H1 (cell line): ENCODE results near the gene VSIR. TPM values are rescaled to one million over a fixed set of nuclear protein-coding genes. Genes with fewer than 3 reads are reported as not detected.
A peak's percentile ranks its signal among the peaks of the same experiment; 100 is the strongest.

Experiments used
- CTCF ChIA-PET: fragments of 300-600 bp; sonication (Branson Sonifier 250); formaldehyde crosslinking; loops from one replicate; lab custom pipeline; 2021; ENCODE audit not compliant: partially characterized antibody; lab: Charles Lee
- POLR2A ChIA-PET: fragments of 300-600 bp; sonication (Branson Sonifier 250); formaldehyde crosslinking; loops from one replicate; lab custom pipeline; 2021; ENCODE audit warnings: inconsistent platforms; ENCODE audit not compliant: partially characterized antibody; lab: Charles Lee
- DNase-seq, 2 experiments: peaks; one replicate each; pipeline versions ENCODE4 v3.0.0 to v3.0.0-alpha.2; 2010 to 2022; ENCODE audit warnings: low spot score in 2 of 2, low read depth in 1 of 2, mixed read lengths in 1 of 2
- FAIRE-seq: peaks from 2 replicates; lab custom pipeline; 2011; peaks lifted over from hg19 to GRCh38; lab: Jason Lieb, UNC
- H2AFZ ChIP-seq: 2 replicates; pipeline ENCODE4 v1.8.1; 2012; ENCODE audit warnings: low read length, inconsistent platforms
- H2AK5ac ChIP-seq: 2 replicates; pipeline ENCODE4 v1.6.1; 2013; ENCODE audit warnings: low read depth, low read length
- H2BK120ac ChIP-seq: replicated peaks from 2 replicates; pipeline ENCODE3; 2013; ENCODE audit warnings: low read depth, low read length, inconsistent platforms
- H2BK12ac ChIP-seq: 2 replicates; pipeline ENCODE4 v1.6.1; 2013; ENCODE audit warnings: low read depth, low read length
- H2BK15ac ChIP-seq: 2 replicates; pipeline ENCODE4 v1.6.1; 2013; ENCODE audit warnings: low read length
- H2BK20ac ChIP-seq: 2 replicates; pipeline ENCODE4 v1.6.1; 2013; ENCODE audit warnings: low read length
- H2BK5ac ChIP-seq: 2 replicates; pipeline ENCODE4 v1.6.1; 2013; ENCODE audit warnings: low read depth, low read length
- H3K14ac ChIP-seq: 2 replicates; pipeline ENCODE4 v1.6.1; 2013; ENCODE audit warnings: inconsistent platforms; ENCODE audit not compliant: insufficient read length
- H3K18ac ChIP-seq: 2 replicates; pipeline ENCODE4 v1.6.1; 2013; ENCODE audit warnings: low read length; ENCODE audit errors: extremely low read depth
- H3K23ac ChIP-seq: 2 replicates; pipeline ENCODE4 v1.6.1; 2013; ENCODE audit warnings: inconsistent platforms; ENCODE audit not compliant: insufficient read length
- H3K23me2 ChIP-seq: 2 replicates; pipeline ENCODE4 v1.6.1; 2013; ENCODE audit warnings: low read depth, low read length
- H3K27ac ChIP-seq: 2 replicates; pipeline ENCODE4 v1.6.1; 2011; ENCODE audit warnings: low read depth, low read length, inconsistent platforms
- H3K27me3 ChIP-seq, 4 experiments: replicated peaks in 1 of 4; 1 replicate in 1 of 4; 2 replicates in 3 of 4; pipeline versions ENCODE4 v1.6.1 to v1.8.1; 2011 to 2013; ENCODE audit warnings: low read length in 3 of 4, mild to moderate bottlenecking in 3 of 4, inconsistent platforms in 2 of 4, mixed read lengths in 2 of 4, moderate library complexity in 1 of 4; ENCODE audit not compliant: control insufficient read depth in 3 of 4, insufficient read depth in 3 of 4; ENCODE audit errors: extremely low read depth in 1 of 4
- H3K36me3 ChIP-seq, 4 experiments: 2 replicates each; pipeline versions ENCODE4 v1.6.1 to v1.8.1; 2011 to 2013; ENCODE audit warnings: mild to moderate bottlenecking in 4 of 4, low read length in 3 of 4, moderate library complexity in 2 of 4, control low read depth in 1 of 4, inconsistent platforms in 1 of 4; ENCODE audit not compliant: insufficient read depth in 4 of 4, control insufficient read depth in 2 of 4
- H3K4ac ChIP-seq: replicated peaks from 2 replicates; pipeline ENCODE3; 2013; ENCODE audit warnings: low read length, low read depth, mixed read lengths, inconsistent platforms; ENCODE audit not compliant: insufficient read length
- H3K4me1 ChIP-seq, 4 experiments: replicated peaks in 1 of 4; 1 replicate in 1 of 4; 2 replicates in 3 of 4; pipeline versions ENCODE4 v1.6.1 to v1.8.1; 2011 to 2013; ENCODE audit warnings: low read length in 3 of 4, inconsistent platforms in 2 of 4, mixed read lengths in 1 of 4; ENCODE audit not compliant: insufficient read depth in 4 of 4, control insufficient read depth in 3 of 4
- H3K4me2 ChIP-seq, 2 experiments: 2 replicates each; pipeline versions ENCODE4 v1.6.1 to v1.8.1; 2011 to 2013; ENCODE audit warnings: low read depth in 2 of 2, low read length in 2 of 2, control low read depth in 1 of 2, inconsistent platforms in 1 of 2, mild to moderate bottlenecking in 1 of 2; ENCODE audit not compliant: insufficient read depth in 1 of 2
- H3K4me3 ChIP-seq, 4 experiments: fragments of 200-600, 300-600 bp in 1 of 4; sonication (generic), shearing (Covaris generic), sonication (Bioruptor Twin) in 1 of 4; 2 replicates each; pipeline versions ENCODE4 v1.5.1 to v1.8.1; 2011 to 2016; ENCODE audit warnings: low read length in 4 of 4, low read depth in 3 of 4, control low read depth in 2 of 4, inconsistent platforms in 2 of 4, mild to moderate bottlenecking in 2 of 4, mixed read lengths in 1 of 4, moderate library complexity in 1 of 4; ENCODE audit not compliant: insufficient read depth in 2 of 4; ENCODE audit errors: extremely low read depth in 1 of 4
- H3K56ac ChIP-seq: replicated peaks from 2 replicates; pipeline ENCODE3; 2013; ENCODE audit warnings: low read depth, mild to moderate bottlenecking, mixed read lengths, low read length, inconsistent platforms; ENCODE audit not compliant: insufficient read length
- H3K79me1 ChIP-seq: 2 replicates; pipeline ENCODE4 v1.6.1; 2013; ENCODE audit warnings: low read depth, low read length, control low read depth
- H3K79me2 ChIP-seq, 2 experiments: 2 replicates each; pipeline versions ENCODE4 v1.6.1 to v1.8.1; 2012 to 2013; ENCODE audit warnings: low read length in 2 of 2, mild to moderate bottlenecking in 2 of 2, inconsistent platforms in 1 of 2; ENCODE audit not compliant: insufficient read depth in 2 of 2, control insufficient read depth in 1 of 2
- H3K9ac ChIP-seq, 4 experiments: replicated peaks in 1 of 4; 1 replicate in 1 of 4; 2 replicates in 3 of 4; pipeline versions ENCODE4 v1.6.1 to v1.8.1; 2011 to 2013; ENCODE audit warnings: low read depth in 3 of 4, low read length in 3 of 4, control low read depth in 2 of 4, mild to moderate bottlenecking in 2 of 4, moderate library complexity in 2 of 4, inconsistent platforms in 1 of 4; ENCODE audit errors: extremely low read depth in 1 of 4
- H3K9me3 ChIP-seq, 2 experiments: 2 replicates each; pipeline versions ENCODE4 v1.6.1 to v1.8.1; 2012 to 2013; ENCODE audit warnings: mild to moderate bottlenecking in 2 of 2, moderate library complexity in 2 of 2, control low read depth in 1 of 2, inconsistent platforms in 1 of 2, low read depth in 1 of 2, low read length in 1 of 2, mixed read lengths in 1 of 2; ENCODE audit not compliant: insufficient read depth in 2 of 2
- H4K20me1 ChIP-seq, 2 experiments: replicated peaks in 1 of 2; 2 replicates each; pipeline versions ENCODE3 to v1.8.1; 2011 to 2013; ENCODE audit warnings: inconsistent platforms in 2 of 2, low read length in 2 of 2, mild to moderate bottlenecking in 1 of 2; ENCODE audit not compliant: insufficient read depth in 2 of 2, control insufficient read depth in 1 of 2
- H4K5ac ChIP-seq: 2 replicates; pipeline ENCODE4 v1.6.1; 2013; ENCODE audit warnings: low read length, low read depth, mixed read lengths, inconsistent platforms; ENCODE audit not compliant: insufficient read length
- H4K8ac ChIP-seq: 2 replicates; pipeline ENCODE4 v1.8.0; 2013; ENCODE audit warnings: mild to moderate bottlenecking, moderate library complexity, low read length, inconsistent platforms; ENCODE audit not compliant: insufficient read depth; ENCODE audit errors: extremely low read depth
- H4K91ac ChIP-seq: replicated peaks from 2 replicates; pipeline ENCODE3; 2013; ENCODE audit warnings: low read length, mixed read lengths, inconsistent platforms; ENCODE audit not compliant: insufficient read length
- CBX8 ChIP-seq: fragments of 300-800, 300-1000 bp; sonication (generic); IDR thresholded peaks from 2 replicates; pipeline ENCODE4 v1.7.1; 2016; ENCODE audit warnings: low read depth, low read length, borderline replicate concordance
- GABPA ChIP-seq: IDR thresholded peaks from 2 replicates; pipeline ENCODE4 v1.6.1; 2011; ENCODE audit warnings: mild to moderate bottlenecking, low read length, moderate library complexity, borderline replicate concordance; ENCODE audit not compliant: insufficient read depth
- HDAC2 ChIP-seq, 2 experiments: fragments of 300-600 bp in 1 of 2; sonication (generic) in 1 of 2; IDR thresholded peaks; 2 replicates each; pipeline ENCODE4 v1.6.1; 2011 to 2012; ENCODE audit warnings: low read depth in 2 of 2, low read length in 2 of 2, mild to moderate bottlenecking in 2 of 2, moderate library complexity in 2 of 2, borderline replicate concordance in 1 of 2, inconsistent platforms in 1 of 2
- HDAC6 ChIP-seq: IDR thresholded peaks from one replicate; pipeline ENCODE4 v1.7.1; 2012; ENCODE audit warnings: low read depth, mild to moderate bottlenecking, inconsistent platforms, low read length, moderate library complexity
- MAX ChIP-seq: IDR thresholded peaks from 2 replicates; pipeline ENCODE4 v1.6.1; 2012; ENCODE audit warnings: inconsistent platforms
- SIN3A ChIP-seq, 2 experiments: IDR thresholded peaks in 1 of 2; conservative IDR thresholded peaks in 1 of 2; 2 replicates each; pipeline ENCODE4 v1.6.1; 2011 to 2012; ENCODE audit warnings: low read length in 2 of 2, improper control_type of control experiment in 1 of 2, low read depth in 1 of 2, mild to moderate bottlenecking in 1 of 2
- SIX5 ChIP-seq: IDR thresholded peaks from 2 replicates; pipeline ENCODE4 v1.6.1; 2011; ENCODE audit warnings: mild to moderate bottlenecking, low read depth, low read length
- TAF7 ChIP-seq: optimal IDR thresholded peaks from 2 replicates; pipeline ENCODE3; 2011; ENCODE audit warnings: low read depth, mild to moderate bottlenecking, inconsistent platforms, low read length, moderate library complexity, borderline replicate concordance
- TEAD4 ChIP-seq: IDR thresholded peaks from 2 replicates; pipeline ENCODE4 v1.6.1; 2012; ENCODE audit warnings: low read depth, low read length, inconsistent platforms, mixed read lengths
- USF2 ChIP-seq: IDR thresholded peaks from 2 replicates; pipeline ENCODE4 v1.6.1; 2011; ENCODE audit warnings: low read length, improper control_type of control experiment
- YY1 ChIP-seq: IDR thresholded peaks from 2 replicates; pipeline ENCODE4 v1.6.1; 2011; ENCODE audit warnings: low read depth, mild to moderate bottlenecking, low read length
- WGBS, 2 experiments: shearing (Covaris generic) in 1 of 2; methylation state at CpG; one replicate each; pipeline versions ENCODE4 v1.1.6 to v1.1.7; 2013 to 2015; ENCODE audit warnings: low lambda C conversion rate in 2 of 2, mixed read lengths in 2 of 2, inconsistent platforms in 1 of 2, low coverage in 1 of 2, missing lambda C conversion rate in 1 of 2; ENCODE audit not compliant: insufficient replicate concordance in 2 of 2, insufficient coverage in 1 of 2, insufficient read length in 1 of 2; ENCODE audit errors: extremely low coverage in 1 of 2, missing lambda C conversion rate in 1 of 2; 5-methylcytosine and 5-hydroxymethylcytosine counted together
- polyA plus RNA-seq, 7 experiments: library from polyadenylated mRNA; depleted of rRNA in 3 of 7; stranded (reverse) in 5 of 7; unstranded in 2 of 7; fragments of >200 nt in 5 of 7; fragments of 200-250 nt in 2 of 7; gene quantifications; 1 replicate in 5 of 7; 2 replicates in 1 of 7; 4 replicates in 1 of 7; pipeline versions ENCODE4 v1.2.1 to v1.2.3, GENCODE V29; 2011 to 2013; ENCODE audit warnings: missing spikeins in 2 of 7, mixed read lengths in 2 of 7
- total RNA-seq: library from RNA; stranded (reverse); fragmentation: NEBNext Ultra II Directional; extraction: Animal tissue kit (Norgen Biotek cat#: 25700); gene quantifications from 2 replicates; pipeline ENCODE4 v1.2.1, GENCODE V29; 2021

The VSIR gene
- total and polyA plus RNA-seq, 2 of the 8 experiments (the other 6 are each of a cell fraction or from before 2014, with no cell fraction given) = 0.33 TPM; not detected in 1

- Histone ChIP-seq H3K79me1 (no peaks in the 10 kb centered on the region), H3K27ac (no peak overlapping the region), H4K5ac (no peak overlapping the region), H4K20me1 (peaks cover 0 to 5% of the 10 kb centered on the region in 2 experiments), H3K9me3 (no peaks in the 10 kb centered on the region), H4K91ac (no peak overlapping the region), H3K23me2 (no peaks in the 10 kb centered on the region), H2BK20ac (0 out of 2 replicates have a peak overlapping the region, but pooled peaks have one; percentile 48), H2BK5ac (no peak overlapping the region), H2BK12ac (no peak overlapping the region), H3K56ac (no peak overlapping the region), H3K18ac (no peak overlapping the region), H2BK15ac (no peak overlapping the region), H3K14ac (no peak overlapping the region), H2AFZ (no peak overlapping the region), H3K4me3 (no peak overlapping the region), H3K4me1 (peaks cover 0 to 3% (median 0%) of the 10 kb centered on the region in 4 experiments; a peak in 2 of 7 replicates), H3K4me2 (no peak overlapping the region), H3K79me2 (no peaks in the 10 kb centered on the region), H4K8ac (no peak overlapping the region), H3K4ac (no peak overlapping the region), H2BK120ac (no peak overlapping the region), H3K23ac (no peak overlapping the region), H3K9ac (no peak overlapping the region), H3K27me3 (peaks cover 0 to 1% (median 0%) of the 10 kb centered on the region in 4 experiments; a peak in 1 of 7 replicates), H3K36me3 (peaks cover under 1 to 14% (median 8%) of the 10 kb centered on the region in 4 experiments; a peak in 6 of 8 replicates), H2AK5ac (no peak overlapping the region)
- FAIRE-seq = no peak
- 94% methylated on average over 19 of the region's 19 CpGs; no CpG with 5 or more reads in 1 of the 2 experiments for WGBS, 2 experiments
- no peak for DNase-seq
- ChIA-PET POLR2A (interaction anchor here (0.9 to 2.0 kb wide), 3 partner anchors 13 to 61 kb away, joined by 3 to 6 read pairs (median 3); partner anchors contain the start of gene PSAP), CTCF (interaction anchor here (0.7 to 5.2 kb wide), 24 partner anchors 9 to 450 kb away, joined by 3 to 30 read pairs (median 4); partner anchors contain the start of gene VSIR)
- TF ChIP-seq HDAC6 (no peak), TAF7 (no peak), SIX5 (no peak), CBX8 (no peak), SIN3A (conservative IDR thresholded peaks at IDR 0.05 in 1 of 2, IDR thresholded peaks at IDR 0.05 in 1 of 2; ENCODE audit: low read depth in 1 of 2, low read length in 2 of 2) (no peak), TEAD4 (no peak), HDAC2 (IDR thresholded peaks at IDR 0.05; ENCODE audit: borderline replicate concordance in 1 of 2, low read depth in 2 of 2, low read length in 2 of 2) (no peak), YY1 (no peak), MAX (no peak), GABPA (no peak), USF2 (no peak)
Measured at GRCh38 chr10:71811351-71811750, 38.0 kb upstream of the VSIR start.
